GM21360 (cell line): ENCODE results near the gene GALNT10.
A peak's percentile ranks its signal among the peaks of the same experiment; 100 is the strongest.

Experiments used
- ATAC-seq: cut with Tn5 transposase; IDR thresholded peaks from one replicate; pipeline ENCODE4 v1.9.1; 2021; ENCODE audit warnings: mild to moderate bottlenecking, moderate library complexity; ENCODE audit not compliant: unreplicated experiment

GALNT10 gene

GRCh38 chr5:154176181-154176580 is 14.4 kb upstream of the GALNT10 start:
- no peak for ATAC-seq

- ATAC-seq = no peak
Measured at GRCh38 chr5:154178661-154179060, 11.9 kb upstream of the GALNT10 start.

GRCh38 chr5:154179846-154180710 is 10.5 kb upstream of the GALNT10 start:
- ATAC-seq = peak; percentile 73

DNA sequence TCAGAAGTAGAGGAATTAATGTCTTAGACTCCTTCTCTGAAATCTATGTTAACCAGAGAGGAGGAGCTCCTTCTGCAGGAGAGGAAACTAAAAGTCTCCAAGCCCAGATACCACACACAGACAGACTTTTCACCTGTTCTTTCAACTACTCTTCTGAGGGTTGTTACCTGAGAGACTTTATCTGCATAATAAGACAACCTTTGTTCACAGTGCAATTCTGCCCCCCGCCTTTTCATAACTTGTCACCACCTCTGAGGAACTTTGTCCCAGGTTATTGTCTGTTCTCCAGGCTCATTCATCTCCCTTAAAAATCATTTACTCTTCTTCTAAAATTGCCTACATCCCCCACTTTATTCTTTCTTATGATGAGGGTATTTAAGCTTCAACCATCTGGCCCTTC is 9.4 kb upstream of the GALNT10 start:
- no peak for ATAC-seq

- peak; percentile 5 for ATAC-seq
Measured at GRCh38 chr5:154189256-154189818, 1.2 kb upstream of the GALNT10 start.

- peak; percentile 69 for ATAC-seq
Measured at GRCh38 chr5:154189819-154190594, 526 bp upstream of the GALNT10 start.

DNA sequence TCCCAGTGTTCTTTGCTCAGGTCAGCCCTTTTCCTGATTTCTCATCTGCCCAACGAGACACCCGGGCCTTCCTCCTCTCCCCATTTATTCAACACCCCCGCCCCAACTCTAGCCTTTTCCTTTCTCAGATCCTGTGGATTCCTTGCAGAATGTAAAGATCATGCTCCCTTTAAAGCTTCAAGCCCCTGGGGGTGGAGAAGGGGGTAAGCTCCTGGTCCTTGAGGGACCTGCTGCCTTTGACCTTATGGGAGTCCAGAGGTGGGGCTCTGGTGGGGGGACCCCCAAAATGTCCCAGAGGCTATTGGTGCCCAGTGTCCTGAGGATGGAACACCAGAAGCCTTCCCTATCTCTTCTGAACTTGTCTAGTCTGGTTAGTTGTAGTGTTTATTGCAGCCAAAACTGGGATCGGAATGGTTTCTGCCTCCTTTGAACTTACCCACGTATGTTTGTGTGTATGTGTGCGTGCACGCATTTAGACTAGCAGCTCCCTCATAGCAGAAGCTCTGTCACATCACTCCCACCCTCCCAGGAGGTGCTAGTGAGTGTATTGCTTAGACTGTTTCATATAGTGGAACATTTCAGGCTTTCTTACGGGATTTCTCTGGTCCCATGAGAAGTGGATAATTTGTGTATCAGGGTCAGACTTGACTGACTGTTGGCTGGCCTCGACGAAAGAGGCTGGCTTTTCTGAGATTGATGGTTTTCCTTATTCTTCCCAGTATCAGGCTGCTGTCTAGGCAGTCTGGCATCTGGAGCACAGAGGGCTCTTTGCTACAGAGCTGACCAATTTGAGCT is 1.1 kb downstream of the GALNT10 start:
- no peak for ATAC-seq

GRCh38 chr5:154193283-154193682 is 2.8 kb downstream of the GALNT10 start:
- ATAC-seq = no peak

- ATAC-seq = no peak
Measured at GRCh38 chr5:154193701-154194121, 3.2 kb downstream of the GALNT10 start.

GRCh38 chr5:154194345-154195329 is 4.1 kb downstream of the GALNT10 start:
- ATAC-seq = no peak

DNA sequence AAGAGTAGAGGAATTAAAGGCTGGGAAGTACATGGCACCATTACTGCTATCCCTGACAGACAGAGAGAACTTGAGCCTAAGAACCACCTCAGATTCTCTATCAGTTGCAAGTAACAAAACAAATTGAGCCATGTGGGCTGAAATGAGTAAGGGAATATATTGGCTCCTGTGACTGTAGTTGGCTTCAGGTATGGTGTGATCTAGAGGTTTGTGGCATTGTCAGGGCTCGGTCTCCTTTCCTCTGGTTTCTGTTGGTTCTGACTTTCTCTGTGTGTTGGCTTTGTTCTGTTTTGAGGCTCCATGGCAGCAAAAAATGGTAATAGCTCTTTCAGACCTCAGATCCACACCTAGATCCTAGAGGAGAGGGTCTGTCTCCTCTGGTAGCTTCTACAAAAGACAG is 5.7 kb downstream of the GALNT10 start:
- no peak for ATAC-seq

- no peak for ATAC-seq
Measured at GRCh38 chr5:154196955-154197652, 6.6 kb downstream of the GALNT10 start.

DNA sequence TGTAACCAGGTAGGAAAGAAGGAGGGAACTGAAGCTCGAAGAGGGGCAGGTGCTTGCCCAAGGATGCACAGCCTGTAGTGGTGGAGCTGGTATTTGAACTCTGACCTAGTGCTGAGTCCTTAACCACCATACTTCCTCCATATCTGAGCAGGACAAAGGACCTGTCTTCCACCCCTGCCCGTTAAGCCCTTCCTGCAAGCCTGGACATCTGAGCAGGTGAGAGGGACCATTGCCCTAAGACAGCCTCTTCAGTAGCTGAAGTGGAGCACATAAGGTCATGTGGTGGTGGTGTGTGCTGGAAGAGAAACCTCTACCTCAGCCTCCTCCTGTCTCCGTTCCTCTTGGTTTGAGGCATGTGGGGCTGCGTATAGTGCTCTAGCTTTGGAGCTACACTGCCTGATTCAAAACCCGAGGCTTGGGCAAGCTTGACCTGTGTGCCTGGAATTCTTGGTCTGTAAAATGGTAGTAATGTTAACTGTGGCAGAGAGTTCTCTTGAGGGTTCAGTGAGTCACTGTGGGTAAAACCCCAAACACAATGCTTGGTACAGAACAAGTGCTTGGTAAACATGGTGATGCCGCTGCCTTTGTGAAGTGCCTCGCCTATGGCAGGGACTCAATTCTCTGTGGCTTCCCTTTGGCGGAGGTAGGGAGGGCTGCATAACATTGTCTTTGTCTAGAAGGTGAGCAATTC is 7.4 kb downstream of the GALNT10 start:
- ATAC-seq = no peak

GRCh38 chr5:154198611-154199230 is 8.2 kb downstream of the GALNT10 start:
- ATAC-seq = no peak

DNA sequence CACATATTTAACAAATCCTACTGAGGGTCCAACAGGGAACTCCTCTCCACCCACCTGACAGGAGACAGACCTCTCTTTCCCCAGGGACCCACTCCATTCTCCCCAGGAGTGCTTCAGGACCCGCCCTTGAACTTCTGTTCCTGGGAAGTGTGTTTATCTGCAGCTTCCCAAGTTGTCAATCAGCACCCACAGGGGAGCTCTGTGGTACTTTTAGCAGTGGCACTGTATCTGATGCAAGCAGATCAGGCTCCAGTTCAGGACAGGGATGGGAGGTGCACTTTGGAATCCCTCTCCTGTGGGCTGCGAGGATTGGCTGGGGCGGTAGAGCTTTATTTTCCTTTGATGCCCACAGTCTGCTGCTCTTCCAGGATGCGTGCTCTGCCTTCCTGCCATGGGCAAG is 8.7 kb downstream of the GALNT10 start:
- ATAC-seq = no peak

GRCh38 chr5:154199671-154200220 is 9.2 kb downstream of the GALNT10 start:
- no peak for ATAC-seq

DNA sequence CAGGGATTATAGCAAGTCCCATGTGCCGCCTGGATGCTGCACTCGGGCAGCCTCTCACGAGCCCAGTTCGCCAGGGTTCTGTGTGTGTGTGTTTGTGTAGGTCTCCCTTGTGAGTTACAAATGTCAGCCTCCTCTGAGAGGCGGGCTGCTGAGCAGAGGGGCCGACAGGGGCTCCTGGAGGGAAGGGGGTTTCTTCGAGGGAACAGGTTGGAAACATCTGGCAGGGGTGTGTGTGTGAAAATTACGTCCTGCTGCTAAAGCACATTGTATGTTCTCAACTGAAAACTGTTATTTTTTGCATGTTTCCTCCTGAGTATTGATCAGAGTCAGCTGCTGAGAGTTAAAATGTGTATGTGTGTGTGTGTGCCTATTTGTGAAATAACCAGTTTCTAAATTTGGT is 9.7 kb downstream of the GALNT10 start:
- ATAC-seq = no peak
